CD4-positive, CD25-positive, alpha-beta regulatory T cell (primary cell): Measurements from ENCODE around the gene PTPRG. TPM values are rescaled to one million over a fixed set of nuclear protein-coding genes. Genes with fewer than 3 reads are reported as not detected.

Source experiments
- ATAC-seq, 2 donors: fragments of 150-1000 bp; cut with Tn5 transposase; one replicate each; pipeline ENCODE4 v1.10.0; 2021; ENCODE audit warnings: low read depth in 2 of 2, moderate number of reproducible peaks in 2 of 2, moderate library complexity in 1 of 2
- DNase-seq, 3 donors: peaks; one replicate each; pipeline versions ENCODE4 v3.0.0 to v3.0.0-alpha.2; 2012 to 2022; ENCODE audit warnings: mixed read lengths in 1 of 3
- H3K27ac ChIP-seq: one replicate; pipeline ENCODE4 v1.7.0; 2013; ENCODE audit warnings: mild to moderate bottlenecking, low read length; ENCODE audit not compliant: insufficient read depth, poor library complexity, severe bottlenecking
- H3K27me3 ChIP-seq: one replicate; pipeline ENCODE4 v1.7.0; 2013; ENCODE audit warnings: low read length; ENCODE audit not compliant: control insufficient read depth, insufficient read depth
- H3K36me3 ChIP-seq: one replicate; pipeline ENCODE4 v1.7.0; 2013; ENCODE audit warnings: mild to moderate bottlenecking, low read length, moderate library complexity; ENCODE audit not compliant: control insufficient read depth, insufficient read depth
- H3K4me1 ChIP-seq: 2 replicates; pipeline ENCODE4 v1.7.0; 2013; ENCODE audit warnings: mild to moderate bottlenecking, low read length; ENCODE audit not compliant: insufficient read depth, control insufficient read depth, poor library complexity, severe bottlenecking
- H3K4me3 ChIP-seq: one replicate; pipeline ENCODE4 v1.7.0; 2013; ENCODE audit warnings: low read depth, mild to moderate bottlenecking, low read length, moderate library complexity
- H3K9me3 ChIP-seq, 2 experiments: 1 replicate in 1 of 2; 2 replicates in 1 of 2; pipeline ENCODE4 v1.7.0; 2013; ENCODE audit warnings: low read length in 2 of 2, mild to moderate bottlenecking in 1 of 2, moderate library complexity in 1 of 2; ENCODE audit not compliant: control insufficient read depth in 2 of 2
- H3K27ac Mint-ChIP-seq, 3 donors: one replicate each; pipeline ENCODE4 v1.8.0; 2020 to 2022; ENCODE audit warnings: mild to moderate bottlenecking in 3 of 3, mixed read lengths in 3 of 3, moderate library complexity in 2 of 3
- H3K27me3 Mint-ChIP-seq: one replicate; pipeline ENCODE4 v1.8.0; 2022; ENCODE audit warnings: mild to moderate bottlenecking, mixed read lengths
- H3K36me3 Mint-ChIP-seq: one replicate; pipeline ENCODE4 v1.8.0; 2020; ENCODE audit warnings: mixed read lengths
- H3K4me1 Mint-ChIP-seq, 4 donors: one replicate each; pipeline ENCODE4 v1.8.0; 2020 to 2022; ENCODE audit warnings: mixed read lengths in 4 of 4, mild to moderate bottlenecking in 1 of 4
- H3K4me3 Mint-ChIP-seq, 4 donors: one replicate each; pipeline ENCODE4 v1.8.0; 2020 to 2022; ENCODE audit warnings: mild to moderate bottlenecking in 4 of 4, mixed read lengths in 4 of 4, moderate library complexity in 3 of 4
- H3K9me3 Mint-ChIP-seq, 7 donors: one replicate each; pipeline ENCODE4 v1.8.0; 2020 to 2022; ENCODE audit warnings: mixed read lengths in 7 of 7, mild to moderate bottlenecking in 3 of 7, moderate library complexity in 2 of 7
- polyA plus RNA-seq, 4 donors: library from polyadenylated mRNA; unstranded; fragments of 300-500 nt; fragmentation: Illumina TruSeq; gene quantifications; one replicate each; pipeline ENCODE4 v1.2.3, GENCODE V29; 2021
- total RNA-seq: library from RNA; stranded (reverse); gene quantifications from one replicate; pipeline ENCODE4 v1.2.3, GENCODE V29; 2022

PTPRG gene
- total and polyA plus RNA-seq, 5 donors from 2014 or later: not detected

DNA sequence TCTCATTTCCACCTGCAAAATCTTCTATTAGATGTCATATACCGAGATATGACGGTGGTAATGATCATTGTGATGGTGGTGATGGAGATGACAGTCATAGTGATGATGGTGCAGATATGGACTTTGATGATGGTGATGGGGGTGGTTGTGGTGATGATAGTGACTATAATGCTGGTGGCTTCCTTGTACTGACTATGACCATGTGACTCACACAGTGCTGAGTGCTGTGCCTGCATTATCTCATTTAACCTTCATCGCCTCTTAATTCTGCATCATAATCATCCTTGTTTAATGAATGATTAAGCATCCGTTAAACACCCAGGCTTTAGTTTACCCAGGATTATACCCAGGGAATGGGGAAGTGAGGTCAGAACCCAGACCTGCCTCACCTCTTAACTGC lies 480.3 kb downstream of the PTPRG start:
- ATAC-seq (no peak), DNase-seq (no peak)
- Histone ChIP-seq H3K4me1 (no peaks in the 10 kb centered on the region), H3K9me3 (no peaks in the 10 kb centered on the region), H3K27me3 (no peaks in the 10 kb centered on the region), H3K4me3 (no peak overlapping the region), H3K36me3 (no peaks in the 10 kb centered on the region), H3K27ac (no peak overlapping the region)
- Mint-ChIP-seq H3K36me3 (no peaks in the 10 kb centered on the region), H3K27ac (no peak overlapping the region), H3K4me3 (no peak overlapping the region), H3K9me3 (peaks cover 0 to 3% (median 0%) of the 10 kb centered on the region in 7 donors), H3K27me3 (no peaks in the 10 kb centered on the region), H3K4me1 (no peaks in the 10 kb centered on the region)

DNA sequence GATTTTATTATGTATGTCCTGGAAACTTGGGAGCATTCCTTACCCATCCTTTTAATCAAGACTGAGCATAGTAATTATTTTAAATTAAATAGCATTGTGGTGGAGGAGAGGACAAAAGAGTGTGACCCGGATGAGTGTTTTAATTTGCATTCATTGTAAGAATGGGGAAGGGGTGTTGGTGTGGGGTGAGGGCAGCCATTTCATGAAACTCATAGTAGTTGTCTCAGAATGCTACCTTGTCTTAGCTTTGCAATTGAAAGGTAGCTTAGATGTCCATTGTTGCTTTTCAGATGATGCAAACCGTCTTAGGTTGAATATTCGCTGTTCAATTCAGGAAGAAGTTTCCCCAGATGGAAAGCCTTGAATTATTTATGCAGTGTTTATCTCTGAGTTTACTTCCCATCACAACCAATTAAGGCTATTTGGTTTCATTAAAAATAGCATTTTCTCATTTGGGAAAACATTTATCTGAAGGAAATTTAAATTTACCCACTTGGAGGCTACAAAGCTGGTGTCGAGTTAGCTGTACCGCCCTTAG lies 483.6 kb downstream of the PTPRG start:
- ATAC-seq: no peak

DNA sequence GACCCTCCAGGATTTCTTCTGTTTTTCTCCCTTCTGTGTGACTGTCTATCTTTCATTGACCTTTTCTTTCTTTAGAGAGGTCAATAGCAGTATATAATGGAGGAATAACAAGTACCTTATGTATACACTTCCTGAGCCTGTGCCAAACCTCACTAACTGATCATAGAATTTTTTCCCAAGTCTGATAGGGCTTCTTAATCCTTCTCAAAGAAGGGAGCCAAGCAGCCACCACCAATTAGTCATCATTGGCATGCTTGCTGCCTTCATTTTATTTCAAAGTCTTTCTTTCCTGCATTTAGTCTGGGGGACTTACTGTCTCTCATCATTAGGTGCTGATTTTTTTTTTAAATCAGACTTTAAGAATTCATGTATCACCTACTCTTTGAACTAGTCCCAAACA lies 485.0 kb downstream of the PTPRG start:
- no peaks in the 10 kb centered on the region for H3K4me1 Mint-ChIP-seq
- no peak overlapping the region for H3K4me3 Mint-ChIP-seq
- H3K27ac Mint-ChIP-seq: no peak overlapping the region
- H3K4me3 ChIP-seq: no peak overlapping the region
- no peaks in the 10 kb centered on the region for H3K4me1 ChIP-seq
- no peaks in the 10 kb centered on the region for H3K36me3 ChIP-seq
- no peaks in the 10 kb centered on the region for H3K27me3 Mint-ChIP-seq
- no peaks in the 10 kb centered on the region for H3K27me3 ChIP-seq
- DNase-seq (no peak), ATAC-seq (no peak)
- H3K36me3 Mint-ChIP-seq: no peaks in the 10 kb centered on the region
- no peaks in the 10 kb centered on the region for H3K9me3 ChIP-seq
- no peak overlapping the region for H3K27ac ChIP-seq
- peaks cover 0 to 4% (median 1%) of the 10 kb centered on the region in 7 donors for H3K9me3 Mint-ChIP-seq

More for the DNA sequence above, 483.6 kb downstream of the PTPRG start:
- Mint-ChIP-seq H3K27ac (no peak overlapping the region), H3K9me3 (peaks cover 0 to 3% (median 0%) of the 10 kb centered on the region in 7 donors), H3K27me3 (no peaks in the 10 kb centered on the region), H3K4me3 (no peak overlapping the region), H3K36me3 (no peaks in the 10 kb centered on the region), H3K4me1 (no peaks in the 10 kb centered on the region)
- no peak overlapping the region for H3K27ac ChIP-seq
- no peaks in the 10 kb centered on the region for H3K36me3 ChIP-seq
- no peak for DNase-seq
- no peak overlapping the region for H3K4me3 ChIP-seq
- H3K4me1 ChIP-seq: no peaks in the 10 kb centered on the region
- H3K27me3 ChIP-seq: no peaks in the 10 kb centered on the region
- no peaks in the 10 kb centered on the region for H3K9me3 ChIP-seq

DNA sequence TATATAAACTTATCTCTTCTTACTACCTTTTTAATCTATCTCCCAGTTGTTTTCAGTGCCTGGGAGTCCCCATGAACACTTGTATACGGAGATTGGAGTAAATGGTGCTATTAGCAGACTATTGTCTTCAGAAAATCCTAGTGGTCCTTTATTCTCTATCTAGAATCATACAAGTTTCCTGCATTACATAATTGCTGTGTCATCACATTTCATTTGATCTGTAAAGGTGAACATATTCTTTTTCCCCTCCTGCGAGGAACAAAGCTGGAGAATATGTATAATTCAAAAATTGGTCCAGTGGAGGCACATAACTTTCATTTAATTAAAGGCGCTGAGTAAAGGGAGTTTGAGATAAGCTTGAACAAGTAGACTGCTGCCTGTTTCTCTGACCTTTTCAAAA lies 487.2 kb downstream of the PTPRG start:
- DNase-seq (no peak), ATAC-seq (no peak)
- Mint-ChIP-seq H3K4me1 (no peaks in the 10 kb centered on the region), H3K4me3 (no peak overlapping the region), H3K27me3 (no peaks in the 10 kb centered on the region), H3K27ac (no peak overlapping the region), H3K36me3 (no peaks in the 10 kb centered on the region), H3K9me3 (peaks cover 0 to 5% (median 1%) of the 10 kb centered on the region in 7 donors)
- H3K4me1 ChIP-seq: no peaks in the 10 kb centered on the region
- no peaks in the 10 kb centered on the region for H3K27me3 ChIP-seq
- no peak overlapping the region for H3K4me3 ChIP-seq
- H3K27ac ChIP-seq: no peak overlapping the region
- H3K9me3 ChIP-seq: no peaks in the 10 kb centered on the region
- H3K36me3 ChIP-seq: no peaks in the 10 kb centered on the region

DNA sequence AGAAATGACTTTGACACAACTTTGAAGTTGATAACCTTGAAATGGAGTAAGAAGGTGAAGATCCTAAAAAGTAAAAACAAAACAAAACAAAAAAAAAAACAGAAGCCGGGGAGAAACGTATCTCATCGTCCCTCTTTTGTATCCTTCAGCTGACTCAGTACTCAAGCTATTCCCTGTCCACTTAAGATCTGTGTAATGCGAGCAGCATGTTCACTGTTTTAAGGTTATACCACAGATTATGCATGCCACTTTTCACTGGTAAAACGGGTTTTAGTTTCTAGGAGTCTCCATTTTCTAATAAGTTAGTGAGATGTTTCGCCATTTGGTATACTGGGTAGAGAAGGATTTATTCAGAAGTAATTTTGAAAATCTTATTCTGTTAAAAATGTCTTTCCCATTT lies 487.7 kb downstream of the PTPRG start:
- Histone ChIP-seq H3K27ac (no peak overlapping the region), H3K4me1 (no peaks in the 10 kb centered on the region), H3K9me3 (no peaks in the 10 kb centered on the region), H3K36me3 (no peaks in the 10 kb centered on the region), H3K4me3 (no peak overlapping the region), H3K27me3 (no peaks in the 10 kb centered on the region)
- Mint-ChIP-seq H3K4me3 (no peak overlapping the region), H3K27ac (no peak overlapping the region), H3K36me3 (no peaks in the 10 kb centered on the region), H3K27me3 (no peaks in the 10 kb centered on the region), H3K9me3 (peaks cover 0 to 4% (median 0%) of the 10 kb centered on the region in 7 donors), H3K4me1 (no peaks in the 10 kb centered on the region)
- ATAC-seq: no peak
- DNase-seq: no peak

DNA sequence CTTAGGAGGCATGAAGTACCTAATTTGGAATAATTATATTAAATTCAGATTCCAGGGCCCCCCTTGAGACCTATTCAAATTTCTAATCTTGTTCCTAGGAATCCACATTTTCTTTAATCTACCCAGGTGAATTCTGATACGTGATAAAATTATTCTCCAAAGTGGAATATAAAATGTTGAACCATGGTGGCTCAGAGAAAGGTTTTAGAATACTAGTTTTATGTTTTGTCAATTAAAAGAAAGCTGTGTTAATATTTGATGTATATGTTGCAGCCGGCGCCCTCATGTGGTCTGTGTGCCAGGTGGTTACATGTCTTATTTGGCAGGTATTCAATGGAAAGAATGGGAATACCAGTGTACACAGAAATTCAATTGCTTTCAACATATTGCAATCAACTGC lies 490.1 kb downstream of the PTPRG start:
- H3K9me3 Mint-ChIP-seq: peaks cover 0 to 4% (median 1%) of the 10 kb centered on the region in 7 donors
- H3K4me3 Mint-ChIP-seq: no peak overlapping the region
- Histone ChIP-seq H3K9me3 (no peaks in the 10 kb centered on the region), H3K27me3 (no peaks in the 10 kb centered on the region), H3K27ac (no peak overlapping the region), H3K4me3 (no peak overlapping the region), H3K36me3 (no peaks in the 10 kb centered on the region), H3K4me1 (no peaks in the 10 kb centered on the region)
- no peaks in the 10 kb centered on the region for H3K36me3 Mint-ChIP-seq
- H3K27ac Mint-ChIP-seq: no peak overlapping the region
- no peaks in the 10 kb centered on the region for H3K4me1 Mint-ChIP-seq
- no peak for ATAC-seq
- no peaks in the 10 kb centered on the region for H3K27me3 Mint-ChIP-seq
- DNase-seq: no peak

DNA sequence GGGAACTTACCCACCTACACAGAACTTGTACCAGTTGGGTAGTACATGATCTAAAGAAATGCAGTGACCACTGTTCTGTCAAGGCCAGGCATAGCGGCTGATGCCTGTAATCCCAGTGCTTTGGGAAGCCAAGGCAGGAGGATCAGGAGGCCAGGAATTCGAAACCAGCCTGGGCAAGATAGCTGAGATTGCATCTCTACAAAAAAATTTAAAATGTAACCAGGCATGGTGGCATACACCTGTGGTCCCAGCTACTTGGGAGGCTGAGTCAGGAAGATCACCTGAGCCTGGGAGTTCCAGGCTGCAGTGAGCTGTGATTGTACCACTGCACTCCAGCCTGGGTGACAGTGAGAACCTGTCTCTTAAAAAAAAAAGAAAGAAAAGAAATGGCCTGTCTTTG lies 491.0 kb downstream of the PTPRG start:
- ATAC-seq: no peak
- Histone ChIP-seq H3K4me1 (no peaks in the 10 kb centered on the region), H3K4me3 (no peak overlapping the region), H3K9me3 (no peaks in the 10 kb centered on the region), H3K36me3 (no peaks in the 10 kb centered on the region), H3K27me3 (no peaks in the 10 kb centered on the region), H3K27ac (no peak overlapping the region)
- peaks cover 0 to 4% (median 3%) of the 10 kb centered on the region in 7 donors for H3K9me3 Mint-ChIP-seq
- H3K27me3 Mint-ChIP-seq: no peaks in the 10 kb centered on the region
- H3K4me3 Mint-ChIP-seq: no peak overlapping the region
- no peak overlapping the region for H3K27ac Mint-ChIP-seq
- DNase-seq: no peak
- no peaks in the 10 kb centered on the region for H3K4me1 Mint-ChIP-seq
- no peaks in the 10 kb centered on the region for H3K36me3 Mint-ChIP-seq

DNA sequence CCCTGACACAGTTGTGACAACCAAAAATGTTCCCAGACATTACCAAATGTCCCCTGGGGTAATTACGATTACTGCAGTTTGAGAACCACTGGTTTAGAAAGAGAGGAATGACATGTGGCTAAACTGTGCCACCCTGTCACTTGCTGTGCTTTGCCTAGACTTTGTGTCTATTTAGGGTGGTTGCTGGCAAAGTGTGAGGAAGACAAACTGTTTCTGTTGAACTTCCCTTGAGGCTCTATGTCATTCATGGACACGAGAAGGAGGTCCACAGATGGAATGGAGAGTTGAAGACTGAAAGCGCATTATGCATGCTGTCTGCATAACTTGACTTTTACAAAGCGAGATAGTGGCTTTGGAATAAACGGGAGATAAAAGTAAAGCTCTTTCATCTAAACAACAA lies 495.3 kb downstream of the PTPRG start:
- Histone ChIP-seq H3K36me3 (no peaks in the 10 kb centered on the region), H3K27ac (no peak overlapping the region), H3K27me3 (no peaks in the 10 kb centered on the region), H3K4me1 (no peaks in the 10 kb centered on the region), H3K9me3 (no peaks in the 10 kb centered on the region), H3K4me3 (no peak overlapping the region)
- Mint-ChIP-seq H3K27ac (no peak overlapping the region), H3K27me3 (no peaks in the 10 kb centered on the region), H3K9me3 (peaks cover 0 to 5% (median 4%) of the 10 kb centered on the region in 7 donors), H3K4me3 (no peak overlapping the region), H3K36me3 (no peaks in the 10 kb centered on the region), H3K4me1 (no peaks in the 10 kb centered on the region)
- ATAC-seq (no peak), DNase-seq (no peak)
